Endothelial cell (in vitro differentiated cells): Measurements from ENCODE around the gene GRAMD1B. TPM values are rescaled to one million over a fixed set of nuclear protein-coding genes. Genes with fewer than 3 reads are reported as not detected.
A peak's percentile ranks its signal among the peaks of the same experiment; 100 is the strongest.
"Not testable (repeated sequence)": the region's sequence is repeated elsewhere in the genome, so short reads cannot be mapped to it uniquely, and the experiment has no call there.

Experiments used
- DNase-seq: peaks from one replicate; pipeline ENCODE4 v3.0.0; 2021; ENCODE audit warnings: low spot score
- H3K27ac Mint-ChIP-seq: one replicate; pipeline ENCODE4 v1.8.0; 2021; ENCODE audit warnings: mixed read lengths, inconsistent platforms; ENCODE audit not compliant: unreplicated experiment
- H3K27me3 Mint-ChIP-seq: one replicate; pipeline ENCODE4 v1.8.0; 2021; ENCODE audit warnings: mild to moderate bottlenecking, moderate library complexity, mixed read lengths, inconsistent platforms; ENCODE audit not compliant: unreplicated experiment
- H3K36me3 Mint-ChIP-seq: one replicate; pipeline ENCODE4 v1.8.0; 2021; ENCODE audit warnings: mild to moderate bottlenecking, low read depth, mixed read lengths, inconsistent platforms; ENCODE audit not compliant: unreplicated experiment
- H3K4me1 Mint-ChIP-seq: one replicate; pipeline ENCODE4 v1.8.0; 2021; ENCODE audit warnings: mild to moderate bottlenecking, mixed read lengths, inconsistent platforms; ENCODE audit not compliant: unreplicated experiment
- H3K4me3 Mint-ChIP-seq: one replicate; pipeline ENCODE4 v1.8.0; 2021; ENCODE audit warnings: mild to moderate bottlenecking, mixed read lengths, inconsistent platforms; ENCODE audit not compliant: unreplicated experiment
- H3K9me3 Mint-ChIP-seq: one replicate; pipeline ENCODE4 v1.8.0; 2021; ENCODE audit warnings: mixed read lengths, inconsistent platforms; ENCODE audit not compliant: unreplicated experiment
- CTCF ChIP-seq: fragments of 200-600 bp; sonication (generic); IDR thresholded peaks from one replicate; pipeline ENCODE4 v1.5.0; 2021; ENCODE audit warnings: antibody characterized with exemption; ENCODE audit not compliant: unreplicated experiment
- total RNA-seq: library from RNA; stranded (reverse); fragmentation: NEBNext Ultra II Directional; extraction: Animal tissue kit (Norgen Biotek cat#: 25700); gene quantifications from one replicate; pipeline ENCODE4 v1.2.1, GENCODE V29; 2021; ENCODE audit not compliant: unreplicated experiment

Gene GRAMD1B
- total RNA-seq, 1 donor from 2014 or later, result 49.6 TPM

- DNase-seq, result no peak
- no peaks in the 10 kb centered on the region for H3K9me3 Mint-ChIP-seq
- no peak overlapping the region for H3K27ac Mint-ChIP-seq
- TF ChIP-seq CTCF, result no peak
- peaks cover 34% of the 10 kb centered on the region for H3K4me1 Mint-ChIP-seq
- H3K4me3 Mint-ChIP-seq, result peak overlapping the region; percentile 96
- H3K27me3 Mint-ChIP-seq, result peaks cover 5% of the 10 kb centered on the region
- H3K36me3 Mint-ChIP-seq, result peaks cover 3% of the 10 kb centered on the region
Measured at GRCh38 chr11:123652599-123652998, 222.5 kb downstream of the GRAMD1B start.

- H3K36me3 Mint-ChIP-seq, result peaks cover 3% of the 10 kb centered on the region
- peaks cover 8% of the 10 kb centered on the region for H3K27me3 Mint-ChIP-seq
- H3K4me1 Mint-ChIP-seq, result peaks cover 35% of the 10 kb centered on the region
- DNase-seq, result peak; percentile 14
- H3K27ac Mint-ChIP-seq, result peak overlapping the region; percentile 80
- H3K4me3 Mint-ChIP-seq, result peak overlapping the region; percentile 96
- TF ChIP-seq CTCF, result no peak
- H3K9me3 Mint-ChIP-seq, result no peaks in the 10 kb centered on the region
Measured at GRCh38 chr11:123653483-123653826, 223.4 kb downstream of the GRAMD1B start.

GRCh38 chr11:123653827-123654565, 223.9 kb downstream of the GRAMD1B start:
- no peak overlapping the region for H3K27ac Mint-ChIP-seq
- peak overlapping the region; percentile 96 for H3K4me3 Mint-ChIP-seq
- H3K36me3 Mint-ChIP-seq, result peaks cover 3% of the 10 kb centered on the region
- no peaks in the 10 kb centered on the region for H3K9me3 Mint-ChIP-seq
- H3K4me1 Mint-ChIP-seq, result peaks cover 41% of the 10 kb centered on the region
- H3K27me3 Mint-ChIP-seq, result peaks cover 8% of the 10 kb centered on the region
- TF ChIP-seq CTCF, result no peak
- DNase-seq, result peak; percentile 62

- Mint-ChIP-seq H3K9me3 (no peaks in the 10 kb centered on the region), H3K4me1 (peaks cover 47% of the 10 kb centered on the region), H3K36me3 (peaks cover 3% of the 10 kb centered on the region), H3K27ac (peak within 1 kb of the TSS; percentile 90), H3K27me3 (peaks cover 8% of the 10 kb centered on the region), H3K4me3 (peak within 1 kb of the TSS; percentile 96)
- TF ChIP-seq CTCF, result no peak
- peak; percentile 90 for DNase-seq
Measured at GRCh38 chr11:123654566-123655081, 224.6 kb downstream of the GRAMD1B start, which contains the start of gene SCN3B. Gene SCN3B, minus strand, starts transcription at chr11:123654624. Its CDS starts 823 bp downstream, at chr11:123653801.

- peak overlapping the region; percentile 1 for H3K4me3 Mint-ChIP-seq
- H3K27ac Mint-ChIP-seq, result peak overlapping the region; percentile 11
- H3K4me1 Mint-ChIP-seq, result peaks cover 28% of the 10 kb centered on the region
- peaks cover 8% of the 10 kb centered on the region for H3K27me3 Mint-ChIP-seq
- H3K36me3 Mint-ChIP-seq, result no peaks in the 10 kb centered on the region
- peaks cover 5% of the 10 kb centered on the region for H3K9me3 Mint-ChIP-seq
- TF ChIP-seq CTCF, result no peak
- no peak for DNase-seq
Measured at GRCh38 chr11:123659311-123659710, 229.2 kb downstream of the GRAMD1B start.

GRCh38 chr11:123659965-123660364, 229.9 kb downstream of the GRAMD1B start:
- H3K27me3 Mint-ChIP-seq, H3K9me3 Mint-ChIP-seq, H3K27ac Mint-ChIP-seq, H3K36me3 Mint-ChIP-seq, H3K4me3 Mint-ChIP-seq, DNase-seq: not testable (repeated sequence)
- H3K4me1 Mint-ChIP-seq, result peaks cover 27% of the 10 kb centered on the region
